Stimulated activated CD4-positive, alpha-beta T cell treated with anti-CD3 and anti-CD28 coated beads, Interleukin-1b, Interleukin-23, amount 100 ng/mL, for 1 hour (primary cell): ENCODE data around the gene LRG1.
"Not testable (repeated sequence)": the region's sequence is repeated elsewhere in the genome, so short reads cannot be mapped to it uniquely, and the experiment has no call there.

Source experiments
- DNase-seq, 2 donors: peaks; one replicate each; pipeline ENCODE4 v3.0.0-alpha.2; 2020; ENCODE audit warnings: low read depth in 2 of 2

Gene LRG1

DNA sequence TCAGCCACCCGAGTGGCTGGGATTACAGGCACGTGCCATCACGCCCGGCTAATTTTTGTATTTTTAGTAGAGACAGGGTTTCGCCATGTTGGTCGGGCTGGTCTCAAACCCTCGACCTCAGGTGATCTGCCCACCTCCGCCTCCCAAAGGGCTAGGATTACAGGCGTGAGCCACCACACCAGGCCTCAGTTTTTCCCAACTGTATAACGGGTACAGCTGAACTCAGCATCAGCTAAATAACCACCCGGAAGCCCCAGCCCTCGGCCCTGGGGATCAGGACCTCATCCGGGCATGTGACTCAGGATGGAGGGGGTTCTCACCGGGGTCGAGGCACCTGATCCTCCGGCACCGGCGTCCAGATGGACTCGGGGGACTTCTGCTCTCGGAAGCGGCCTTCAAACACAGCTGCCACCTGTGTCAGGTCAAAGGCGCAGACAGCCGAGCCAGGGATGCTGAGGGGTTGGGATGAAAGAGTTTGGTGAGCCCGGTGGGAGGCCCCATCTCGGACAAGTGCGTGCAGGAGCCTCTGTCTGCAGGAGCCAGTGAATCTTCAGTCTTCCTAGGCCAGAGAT, 10.7 kb upstream of the LRG1 start:
- no peak for DNase-seq

DNA sequence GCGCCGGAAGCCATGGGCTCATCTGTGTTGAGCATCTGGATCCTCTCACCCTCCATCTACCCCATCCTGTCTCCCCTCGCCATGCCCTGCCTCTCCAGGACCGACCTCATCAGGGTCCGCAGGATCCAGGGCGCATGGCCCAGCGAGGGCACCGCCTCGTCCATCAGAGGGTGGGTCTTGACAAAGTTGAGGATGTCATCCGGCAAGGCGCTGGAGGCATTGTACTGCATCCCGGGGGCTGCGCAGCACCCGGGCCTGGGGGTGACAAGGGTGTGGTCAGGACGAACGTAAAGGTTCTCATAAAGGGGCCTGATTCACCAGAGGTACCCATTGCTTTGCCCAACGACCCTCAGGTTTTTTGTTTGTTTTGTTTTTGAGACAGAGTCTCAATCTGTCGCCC, 10.2 kb upstream of the LRG1 start:
- DNase-seq: no peak

DNA sequence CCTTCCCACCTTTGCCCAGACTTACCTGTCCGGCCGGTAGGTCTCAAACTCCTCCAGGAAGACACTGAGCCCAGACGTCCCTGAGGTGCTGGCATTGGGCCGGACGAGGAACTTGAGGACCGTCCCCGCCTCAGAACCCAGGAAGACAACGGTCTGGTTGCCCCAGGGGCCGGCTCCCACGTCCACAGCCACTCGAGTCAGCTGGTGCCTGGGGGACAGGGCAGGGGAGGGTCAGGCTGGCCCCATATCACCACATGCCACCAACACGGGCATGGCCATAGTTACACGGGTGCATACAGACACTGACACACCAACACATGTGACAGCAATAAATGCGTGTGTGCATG, 8.4 kb upstream of the LRG1 start:
- no peak for DNase-seq

DNA sequence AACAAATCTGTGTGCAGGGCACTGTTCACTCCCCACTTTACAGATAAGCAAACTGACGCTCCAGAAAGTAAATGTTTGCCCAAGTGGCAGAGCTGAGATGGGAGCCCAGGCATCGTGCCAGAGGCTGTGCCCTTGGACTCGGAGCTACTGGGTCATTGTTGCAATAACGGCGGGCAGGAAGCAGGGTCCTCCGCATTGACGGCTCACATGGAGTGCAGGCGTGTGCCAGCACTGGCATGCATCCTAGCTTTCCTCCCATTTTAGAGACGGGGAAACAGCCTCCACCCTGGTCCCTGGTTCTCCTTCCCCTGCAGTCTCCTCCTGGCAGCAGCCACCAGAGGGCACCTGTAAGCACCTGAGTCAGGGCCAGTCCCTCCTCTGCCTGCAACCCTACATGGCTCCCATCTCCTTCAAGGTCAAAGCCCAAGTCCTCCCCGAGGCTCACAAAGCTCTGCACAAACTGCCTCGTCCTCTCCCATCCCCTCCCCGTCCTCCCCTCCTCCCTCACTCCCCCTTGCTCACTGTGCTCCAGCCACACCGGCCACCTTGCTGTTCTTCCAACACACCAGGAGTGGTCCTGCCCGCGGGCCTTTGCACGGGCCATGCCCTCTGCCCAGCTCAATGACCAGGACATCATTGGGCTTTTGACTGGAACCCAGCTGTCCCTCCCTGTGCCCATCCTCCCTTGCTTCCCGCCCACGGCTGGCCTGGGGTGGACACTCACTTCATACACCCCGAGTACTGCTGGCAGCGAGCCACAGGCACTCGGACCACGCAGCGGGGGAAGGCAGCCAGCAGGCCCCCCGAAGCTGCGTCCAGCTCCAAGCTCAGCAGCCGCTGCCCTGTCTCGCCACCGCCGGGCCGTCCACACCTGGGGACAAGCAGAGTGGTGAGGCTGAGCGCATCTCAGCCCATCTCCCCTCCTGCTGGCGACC, 7.7 kb upstream of the LRG1 start:
- no peak for DNase-seq

DNA sequence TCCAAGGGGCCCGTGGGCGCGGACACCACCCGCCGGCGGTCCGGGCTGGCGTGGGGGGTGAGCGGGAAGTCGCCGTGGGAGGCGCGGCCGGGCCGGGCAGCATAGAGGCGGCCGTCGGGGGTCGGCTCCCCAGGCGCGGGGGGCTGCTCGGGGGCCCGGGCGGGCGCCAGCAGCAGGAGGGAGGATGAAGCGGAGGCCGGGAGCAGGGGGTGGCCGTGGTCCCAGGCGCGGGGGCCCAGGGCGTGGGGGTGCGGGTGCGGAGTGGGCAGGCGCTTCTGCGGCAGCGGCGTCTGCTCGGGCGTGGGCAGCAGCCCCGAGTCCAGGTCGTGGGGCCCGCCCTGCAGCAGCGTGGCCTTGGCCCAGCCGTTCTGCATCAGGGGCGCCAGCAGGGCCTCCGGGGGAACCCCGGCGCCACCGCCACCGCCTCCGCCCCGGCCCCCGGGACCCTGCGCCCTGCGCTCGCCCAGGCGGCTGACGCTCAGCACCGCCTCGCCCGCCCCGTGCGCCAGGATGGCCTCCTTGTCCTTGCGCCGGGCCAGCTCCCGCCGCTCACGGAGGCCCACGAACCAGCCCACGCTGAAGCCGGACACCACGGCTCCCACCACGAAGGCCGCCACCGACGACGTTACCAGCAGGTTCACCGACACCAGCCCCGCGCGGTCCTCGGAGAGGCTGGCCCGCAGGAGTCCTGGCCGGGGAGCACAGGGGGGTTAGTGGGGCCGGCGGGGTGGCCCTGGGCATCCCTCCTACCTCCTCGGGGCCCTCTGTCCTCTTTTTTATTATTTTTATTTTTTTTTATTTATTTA, 4.2 kb upstream of the LRG1 start:
- no peak for DNase-seq

DNA sequence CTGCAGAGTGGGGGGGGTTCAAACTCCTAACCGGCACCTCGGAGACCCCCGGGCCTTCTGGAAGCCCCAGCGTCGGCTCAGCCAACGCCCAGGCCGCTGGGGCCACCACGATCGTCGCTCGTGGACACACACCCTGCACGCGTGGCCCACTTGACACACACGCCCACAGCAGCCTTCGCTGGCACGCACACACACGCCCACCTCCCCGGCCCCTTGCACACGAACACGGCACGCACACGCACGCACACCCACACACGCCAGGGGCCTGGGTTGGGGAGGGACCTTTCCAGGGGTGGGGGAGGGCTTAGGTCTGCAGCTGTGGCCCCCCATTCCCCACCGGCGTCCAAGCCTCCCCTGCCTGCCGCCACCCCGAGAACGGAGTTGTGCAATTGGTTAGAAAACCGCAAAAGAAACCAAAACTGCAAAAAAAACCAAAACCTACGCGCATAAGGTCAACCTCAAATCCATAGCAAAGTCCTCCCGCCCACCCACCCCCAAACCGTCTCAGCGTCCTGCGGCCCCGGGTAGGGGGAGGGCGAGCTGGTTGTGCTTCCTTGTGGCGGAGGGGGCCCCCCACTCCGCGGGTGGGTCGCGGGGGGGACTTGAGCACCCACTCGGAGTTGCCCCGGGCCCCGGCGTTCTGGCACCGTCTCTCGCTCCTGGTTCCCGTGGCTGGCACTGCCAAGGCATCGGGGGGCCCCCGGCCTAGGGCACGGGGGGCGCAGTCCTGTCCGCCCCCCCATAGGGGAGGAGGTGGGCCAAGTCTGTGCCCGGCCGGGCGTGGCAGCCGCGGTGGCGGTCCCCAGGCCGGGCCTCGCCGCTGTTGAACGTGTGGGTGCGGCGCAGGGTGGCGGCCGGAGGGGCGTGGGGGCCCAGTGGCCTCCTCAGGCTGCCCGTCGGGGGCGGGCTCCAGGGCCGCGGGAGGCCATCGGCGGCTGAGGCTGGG, 3.3 kb upstream of the LRG1 start:
- no peak for DNase-seq

DNA sequence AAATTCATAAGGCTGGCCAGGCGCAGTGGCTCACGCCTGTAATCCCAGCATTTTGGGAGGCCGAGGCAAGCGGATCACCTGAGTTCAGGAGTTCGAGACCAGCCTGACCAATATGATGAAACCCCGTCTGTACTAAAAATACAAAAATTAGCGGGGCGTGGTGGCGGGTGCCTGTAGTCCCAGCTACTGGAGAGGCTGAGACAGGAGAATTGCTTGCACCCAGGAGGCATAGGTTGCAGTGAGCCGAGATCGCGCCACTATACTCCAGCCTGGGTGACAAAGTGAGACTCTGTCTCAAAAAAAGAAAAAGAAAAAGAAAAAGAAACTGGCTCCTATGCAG, 1.9 kb upstream of the LRG1 start:
- DNase-seq: not testable (repeated sequence)

DNA sequence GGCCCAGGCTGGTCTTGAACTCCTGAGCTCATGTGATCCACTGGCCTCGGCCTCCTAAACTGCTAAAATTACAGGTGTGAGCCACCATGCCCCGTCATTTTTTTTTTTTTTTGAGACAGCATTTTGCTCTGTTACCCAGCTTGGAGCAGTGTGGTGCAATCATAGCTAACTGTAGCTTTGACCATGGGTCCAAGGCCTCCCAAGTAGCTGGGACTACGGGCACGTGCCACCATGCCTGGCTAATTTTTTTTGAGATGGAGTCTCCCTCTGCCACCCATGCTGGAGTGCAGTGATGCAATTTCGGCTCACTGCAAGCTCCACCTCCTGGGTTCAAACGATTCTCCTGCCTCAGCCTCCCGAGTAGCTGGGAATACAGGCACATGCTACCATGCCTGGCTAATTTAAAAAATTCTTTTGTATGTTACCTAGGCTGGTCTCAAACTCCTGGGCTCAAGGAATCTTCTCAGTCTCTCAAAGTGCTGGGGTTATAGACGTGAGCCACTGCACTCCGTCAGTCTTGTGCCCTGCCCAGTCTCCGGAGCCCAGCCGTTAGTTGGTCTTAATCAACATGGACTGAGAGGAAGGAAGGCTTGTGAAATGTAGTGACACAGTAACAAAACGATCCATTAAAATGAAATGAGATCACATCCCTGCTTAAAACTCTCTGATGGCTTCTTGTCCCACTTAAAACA, 1.4 kb upstream of the LRG1 start:
- DNase-seq: no peak

DNA sequence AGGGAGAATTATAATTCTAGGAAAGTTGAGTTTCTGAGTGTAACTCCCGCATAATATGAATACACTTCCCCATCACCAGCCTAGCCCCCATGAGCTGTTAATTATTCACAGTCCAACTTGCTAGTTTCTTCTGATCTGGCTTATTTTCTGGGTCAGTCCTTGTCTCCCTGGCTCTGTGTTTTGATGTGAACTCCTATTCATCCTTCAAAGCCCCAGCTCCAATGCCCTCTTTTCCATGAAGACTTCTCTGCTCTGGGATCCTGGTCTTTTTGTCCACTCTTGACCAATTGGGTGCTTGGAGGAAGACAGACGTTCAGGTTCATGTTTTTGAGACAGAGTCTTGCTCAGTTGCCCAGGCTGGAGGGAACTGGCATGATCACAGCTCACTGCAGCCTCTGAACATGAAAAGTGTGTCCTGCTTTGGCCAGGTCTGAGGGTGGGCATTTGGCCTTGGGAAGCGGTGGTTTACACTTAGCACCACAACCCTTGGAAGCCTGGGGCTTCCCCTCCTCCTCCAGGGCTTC, 605 bp downstream of the LRG1 start:
- no peak for DNase-seq

DNA sequence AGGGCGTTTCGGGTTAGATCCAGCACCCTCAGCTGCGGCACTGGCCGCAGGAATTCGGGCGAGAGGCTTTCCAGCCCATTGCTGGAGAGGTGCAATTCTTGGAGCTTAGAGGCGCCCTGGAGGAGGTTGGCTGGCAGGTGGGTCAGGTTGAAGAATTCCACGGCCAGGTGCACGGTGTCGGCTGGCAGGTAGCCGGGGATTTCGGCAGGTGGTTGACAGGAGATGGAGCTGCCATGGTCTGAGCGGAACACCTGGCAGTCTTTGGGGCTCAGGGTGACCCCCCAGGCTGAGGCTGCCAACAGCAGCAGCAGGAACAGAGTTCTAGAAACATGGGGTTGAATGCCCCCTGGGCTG, 1.3 kb downstream of the LRG1 start:
- no peak for DNase-seq

DNA sequence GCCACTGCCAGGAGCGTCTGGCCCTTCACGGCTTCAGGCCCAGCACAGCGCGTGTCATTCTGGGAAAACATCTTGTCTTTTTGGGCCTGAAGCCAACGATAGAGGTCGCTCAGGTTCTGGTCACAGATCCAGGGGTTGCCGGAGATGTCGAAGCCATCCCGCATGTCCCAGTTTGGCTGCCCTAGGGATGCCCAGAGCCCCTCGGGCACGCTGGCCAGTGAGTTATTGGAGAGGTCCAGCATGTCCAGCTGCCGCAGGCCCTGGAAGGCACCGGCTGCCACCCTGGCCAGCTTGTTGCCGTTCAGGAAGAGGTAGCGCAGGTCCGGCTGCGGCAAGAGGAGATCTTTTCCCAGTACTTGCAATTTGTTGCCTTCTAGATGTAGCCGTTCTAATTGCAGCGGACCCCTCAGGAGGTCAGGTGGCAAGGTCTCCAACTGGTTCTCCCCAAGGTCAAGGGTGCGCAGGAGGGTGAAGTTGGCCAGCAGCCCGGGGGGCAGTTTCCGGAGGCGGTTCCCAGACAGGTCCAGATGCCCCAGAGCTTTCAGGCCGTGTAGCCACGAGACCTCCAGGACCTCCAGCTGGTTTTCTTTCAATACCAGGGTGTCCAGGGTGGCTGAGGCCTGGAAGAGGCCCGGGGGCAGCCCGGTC, 1.8 kb downstream of the LRG1 start:
- DNase-seq: no peak

DNA sequence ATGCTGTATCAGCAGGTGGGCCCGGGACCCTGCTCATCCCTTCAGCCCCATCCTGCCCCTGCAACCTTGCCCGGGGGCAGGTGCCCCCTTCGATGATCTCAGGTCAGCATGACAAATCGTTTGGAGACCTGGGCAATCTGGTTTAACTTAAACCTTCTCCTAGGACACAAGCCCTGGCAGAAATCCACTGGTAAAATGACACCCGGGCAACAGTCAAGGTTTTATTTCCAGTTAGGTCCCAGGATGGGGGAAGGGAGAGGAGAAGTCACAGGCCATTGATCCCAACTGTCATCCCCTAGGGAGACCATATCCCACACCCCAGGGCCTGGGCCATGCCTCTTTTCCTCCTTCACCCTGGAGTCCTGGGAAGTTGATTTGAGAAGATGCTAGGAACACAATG, 3.0 kb downstream of the LRG1 start:
- no peak for DNase-seq

DNA sequence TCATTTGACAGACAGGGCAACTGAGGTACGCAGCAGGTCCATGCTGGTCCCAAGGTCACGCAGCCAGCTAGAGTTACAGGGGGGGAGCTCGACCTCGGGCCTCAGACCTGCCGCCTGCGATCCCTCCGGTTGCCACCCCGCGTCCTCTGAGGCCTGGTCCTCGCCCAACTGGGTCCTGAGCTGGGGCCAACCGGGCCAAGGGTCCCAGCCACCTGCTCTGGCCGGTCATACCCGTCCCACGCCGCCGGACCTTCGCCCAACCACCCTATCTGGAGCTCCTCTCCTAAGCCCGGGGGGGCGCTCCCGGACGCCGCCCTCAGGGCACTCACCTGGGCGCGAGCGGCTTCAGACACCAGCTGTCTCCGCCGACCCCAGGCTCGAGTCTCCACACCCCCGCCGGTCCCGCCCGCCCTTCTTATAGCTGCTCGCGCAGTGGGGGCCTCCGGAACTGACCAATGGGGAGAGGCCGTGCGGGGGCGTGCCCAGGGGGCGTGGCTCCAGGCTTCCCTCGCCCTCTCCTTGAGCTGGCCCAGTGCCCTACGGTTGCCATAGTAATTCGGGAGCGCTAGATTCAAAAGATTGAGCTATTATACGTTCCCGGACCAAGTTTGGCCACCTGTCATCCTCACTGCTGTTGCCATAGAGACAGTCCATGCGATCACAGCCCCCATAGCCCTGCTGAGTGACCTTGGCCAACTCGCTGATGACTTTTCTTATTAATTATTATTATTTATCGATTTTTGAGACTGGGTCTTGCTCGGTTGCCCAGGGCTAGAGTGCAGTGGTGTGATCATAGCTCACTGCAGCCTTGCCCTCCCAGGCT, 4.8 kb downstream of the LRG1 start, which contains the start of gene PLIN5:
PLIN5 (minus strand) TSS at position 389 of the 823 bp plus-strand sequence. CDS start 1,150 bp downstream, outside the sequence.
- no peak for DNase-seq

DNA sequence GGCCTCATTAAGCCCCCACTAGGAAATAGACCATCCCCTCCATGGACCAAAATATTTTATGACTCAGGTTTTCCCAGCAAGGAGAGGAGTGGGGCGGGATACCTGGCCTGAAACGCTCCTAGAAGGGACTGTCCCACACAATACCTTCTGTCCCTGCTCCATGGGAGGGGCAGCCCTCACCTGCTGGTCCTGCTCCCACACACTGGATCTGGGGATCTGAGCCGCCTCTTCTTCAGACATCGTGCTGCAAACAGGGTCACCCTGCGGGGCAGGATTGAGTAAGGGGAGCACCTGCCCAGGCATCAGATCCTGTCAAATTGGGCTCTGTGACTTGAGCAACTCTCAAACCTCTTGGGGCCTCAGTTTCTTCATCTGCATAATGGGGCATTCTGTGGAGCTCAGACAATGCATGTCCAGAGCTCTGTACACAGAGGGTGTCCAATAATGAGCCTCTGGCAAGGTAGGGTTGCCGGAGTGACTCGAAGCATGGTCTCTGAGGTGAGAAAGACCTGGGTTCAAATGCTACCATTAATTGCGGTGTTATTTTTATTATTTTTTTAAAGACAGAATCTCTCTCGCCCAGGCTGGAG, 5.9 kb downstream of the LRG1 start:
- DNase-seq: no peak

DNA sequence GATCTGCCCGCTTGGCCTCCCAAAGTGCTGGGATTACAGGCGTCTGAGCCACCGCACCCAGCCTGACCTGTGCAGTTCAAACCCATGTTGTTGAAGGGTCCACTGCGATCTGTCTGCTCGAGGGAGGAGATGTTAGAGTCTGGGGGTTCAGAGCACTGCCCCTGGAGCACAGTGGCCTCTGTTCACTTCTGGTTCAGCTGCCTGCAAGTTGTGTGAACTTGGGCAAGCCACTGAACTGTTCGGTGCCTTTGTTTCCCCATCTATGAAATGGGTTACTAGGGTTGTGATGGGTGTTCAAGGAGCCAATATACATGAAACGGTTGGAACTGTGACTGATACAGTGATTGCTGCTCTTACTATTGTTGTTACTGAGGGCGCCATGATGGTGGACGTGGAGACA, 6.5 kb downstream of the LRG1 start:
- DNase-seq: no peak

DNA sequence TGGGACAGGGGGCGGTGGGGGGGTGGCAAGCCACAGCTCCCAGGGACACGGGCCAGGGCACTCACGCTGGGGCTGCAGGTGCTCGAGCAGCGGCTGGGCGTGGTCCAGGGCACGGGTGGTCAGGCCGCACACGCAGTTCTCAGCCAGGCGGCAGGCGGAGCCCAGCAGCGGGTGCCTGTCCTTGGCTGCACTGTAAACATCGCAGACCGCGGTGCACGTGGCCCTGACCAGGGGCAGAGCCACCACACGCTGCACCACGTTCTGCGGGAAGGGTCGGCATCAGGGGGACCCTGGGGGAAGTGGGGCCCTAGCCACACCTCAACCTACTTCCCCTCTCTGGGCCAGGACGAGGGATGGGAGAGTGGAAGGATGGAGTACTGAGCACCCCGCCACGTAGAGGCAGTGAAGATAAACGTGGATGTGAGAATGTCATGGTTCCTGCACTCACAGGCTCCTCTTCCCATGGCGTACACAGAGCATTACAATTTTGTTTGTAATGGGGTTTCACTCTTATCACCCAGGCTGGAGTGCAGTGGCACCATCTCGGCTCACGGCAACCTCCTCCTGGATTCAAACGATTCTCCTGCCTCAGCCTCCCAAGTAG, 8.2 kb downstream of the LRG1 start:
- DNase-seq: no peak

DNA sequence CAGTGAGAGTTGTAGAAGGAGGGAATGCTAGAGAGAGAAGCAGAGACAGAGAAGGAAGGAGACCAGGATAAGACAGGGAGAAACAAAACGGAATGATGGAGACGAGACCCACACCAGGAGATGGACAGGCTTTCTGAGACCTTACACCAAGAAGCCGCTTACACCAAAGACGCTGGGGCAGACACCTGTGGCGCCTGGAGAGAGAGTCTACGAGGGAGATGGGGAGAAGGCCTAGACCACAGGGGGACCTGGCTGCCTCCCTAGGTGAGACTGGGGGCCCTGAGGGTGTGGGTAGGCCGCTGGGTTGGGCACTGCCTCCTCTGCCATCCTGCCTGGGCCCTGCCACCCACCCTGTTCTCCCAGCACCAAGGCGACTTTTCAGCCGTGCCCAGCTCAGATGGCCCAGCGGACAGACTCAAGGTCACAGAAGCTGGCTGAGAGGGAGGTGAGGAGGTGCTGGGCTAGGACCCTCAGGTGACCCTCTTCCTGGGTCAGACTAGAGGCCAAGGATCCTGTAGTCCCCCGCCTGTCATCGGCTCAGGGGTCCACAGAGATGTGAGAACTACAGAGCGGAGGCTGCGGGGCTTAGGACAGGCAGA, 9.8 kb downstream of the LRG1 start:
- DNase-seq: no peak

DNA sequence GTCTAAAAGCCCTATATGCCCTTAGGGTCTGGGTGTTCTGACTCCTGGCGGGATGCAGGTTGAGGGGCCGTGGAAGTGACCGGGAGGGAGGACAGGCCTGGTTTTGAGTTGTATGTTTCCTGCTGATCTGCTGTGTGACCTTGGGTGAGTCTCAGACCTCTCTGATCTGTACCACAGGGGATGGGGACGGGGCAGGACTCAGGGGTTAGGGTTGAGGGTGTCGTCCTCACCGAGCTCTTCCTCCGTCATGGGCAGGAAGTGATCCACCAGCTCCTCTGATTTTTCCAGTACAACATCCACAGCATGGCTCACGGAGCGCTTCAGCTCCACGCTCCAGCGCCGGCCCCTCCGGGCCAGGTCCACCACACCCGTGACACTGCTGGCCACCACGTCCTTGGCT, 11.0 kb downstream of the LRG1 start:
- DNase-seq: no peak
